Measurements from ENCODE around the gene TNKS1BP1.

- no peak for TF ChIP-seq TARDBP (IDR thresholded peaks at IDR 0.05)
- TF ChIP-seq SP1 (IDR thresholded peaks at IDR 0.05): no peak
- TF ChIP-seq L3MBTL2 (conservative IDR thresholded peaks at IDR 0.05): no peak
Measured at GRCh38 chr11:57309106-57310059, 15.4 kb downstream of the TNKS1BP1 start.
